GM19193 (cell line): Measurements from ENCODE around the gene TPP1.

Experiments used
- POLR2A ChIP-seq: IDR thresholded peaks from 4 replicates; pipeline ENCODE4 v1.6.1; 2011; ENCODE audit not compliant: insufficient read depth, insufficient read length; ENCODE audit errors: extremely low read depth

Gene TPP1

GRCh38 chr11:6602096-6602940, 16.9 kb downstream of the TPP1 start:
- TF ChIP-seq POLR2A, result no peak

- TF ChIP-seq POLR2A, result no peak
Observed at GRCh38 chr11:6601041-6601461, 18.2 kb downstream of the TPP1 start.

GRCh38 chr11:6599881-6600390, 19.3 kb downstream of the TPP1 start:
- no peak for TF ChIP-seq POLR2A

GRCh38 chr11:6599449-6599848, 19.8 kb downstream of the TPP1 start:
- no peak for TF ChIP-seq POLR2A

GRCh38 chr11:6598555-6598954, 20.7 kb downstream of the TPP1 start:
- no peak for TF ChIP-seq POLR2A

- TF ChIP-seq POLR2A, result no peak
Observed at GRCh38 chr11:6596239-6596877, 22.9 kb downstream of the TPP1 start.

- TF ChIP-seq POLR2A, result no peak
Observed at GRCh38 chr11:6594142-6594768, 25.0 kb downstream of the TPP1 start.

GRCh38 chr11:6588018-6588417, 31.2 kb downstream of the TPP1 start:
- no peak for TF ChIP-seq POLR2A

- no peak for TF ChIP-seq POLR2A
Observed at GRCh38 chr11:6587360-6587953, 31.8 kb downstream of the TPP1 start.

- no peak for TF ChIP-seq POLR2A
Observed at GRCh38 chr11:6586434-6587359, 32.5 kb downstream of the TPP1 start.

GRCh38 chr11:6584528-6584927, 34.7 kb downstream of the TPP1 start:
- TF ChIP-seq POLR2A, result no peak

GRCh38 chr11:6583584-6583983, 35.6 kb downstream of the TPP1 start:
- TF ChIP-seq POLR2A, result no peak

- TF ChIP-seq POLR2A, result no peak
Observed at GRCh38 chr11:6579681-6580080, 39.5 kb downstream of the TPP1 start.

- no peak for TF ChIP-seq POLR2A
Observed at GRCh38 chr11:6578134-6578533, 41.1 kb downstream of the TPP1 start.

- no peak for TF ChIP-seq POLR2A
Observed at GRCh38 chr11:6576471-6577373, 42.5 kb downstream of the TPP1 start.
